Transverse colon (tissue), 4 donors: ENCODE measurements around the gene ETV4. TPM values are rescaled to one million over a fixed set of nuclear protein-coding genes. Genes with fewer than 3 reads are reported as not detected.

ENCODE experiments used
- DNase-seq: peaks from one replicate; pipeline ENCODE4 v3.0.0-alpha.2; 2019
- H3K27ac ChIP-seq, 4 donors: fragments of 200-600 bp; sonication (generic); 2 replicates each; pipeline ENCODE4 v1.5.1; 2016 to 2018; ENCODE audit warnings: inconsistent platforms in 4 of 4
- H3K27me3 ChIP-seq: fragments of 200-600 bp; sonication (generic); 2 replicates; pipeline ENCODE4 v1.5.1; 2017; ENCODE audit warnings: inconsistent platforms
- H3K36me3 ChIP-seq, 4 donors: fragments of 200-600 bp; sonication (generic); 2 replicates each; pipeline ENCODE4 v1.5.1; 2017 to 2019; ENCODE audit warnings: inconsistent platforms in 4 of 4
- H3K4me1 ChIP-seq, 4 donors: fragments of 200-600 bp; sonication (generic); 2 replicates each; pipeline ENCODE4 v1.5.1; 2017 to 2020; ENCODE audit warnings: inconsistent platforms in 4 of 4
- H3K4me3 ChIP-seq, 4 donors: fragments of 200-600 bp; sonication (generic); 1 replicate in 1 of 4; 2 replicates in 3 of 4; pipeline versions ENCODE4 v1.5.1 to v1.6.1; 2017 to 2019; ENCODE audit warnings: inconsistent platforms in 4 of 4
- H3K9me3 ChIP-seq, 2 donors: fragments of 200-600 bp; sonication (generic); 2 replicates each; pipeline ENCODE4 v1.5.1; 2017 to 2019; ENCODE audit warnings: inconsistent platforms in 2 of 2
- CTCF ChIP-seq, 5 experiments: fragments of 200-600 bp in 3 of 5; fragments of 450-650 bp in 2 of 5; sonication (generic) in 3 of 5; IDR thresholded peaks; 1 replicate in 2 of 5; 2 replicates in 3 of 5; pipeline ENCODE4 v1.5.1; 2016 to 2017; ENCODE audit warnings: antibody characterized with exemption in 5 of 5, inconsistent platforms in 3 of 5, mild to moderate bottlenecking in 2 of 5, moderate library complexity in 1 of 5
- EP300 ChIP-seq: sonication (generic); formaldehyde crosslinking; IDR thresholded peaks from one replicate; pipeline ENCODE4 v1.6.1; 2017; ENCODE audit warnings: antibody characterized with exemption, low read depth
- POLR2A ChIP-seq: fragments of 450-650 bp; IDR thresholded peaks from one replicate; pipeline ENCODE4 v1.6.1; 2016; ENCODE audit warnings: antibody characterized with exemption, mild to moderate bottlenecking, moderate library complexity
- POLR2AphosphoS5 ChIP-seq, 3 donors: sonication (generic); formaldehyde crosslinking; IDR thresholded peaks; one replicate each; pipeline ENCODE4 v1.6.1; 2016; ENCODE audit warnings: antibody characterized with exemption in 3 of 3
- WGBS, 2 donors: methylation state at CpG; one replicate each; pipeline ENCODE4 v1.1.5; 2018; ENCODE audit warnings: low coverage in 1 of 2; 5-methylcytosine and 5-hydroxymethylcytosine counted together
- in situ Hi-C, 4 donors: fragments of 200-750 bp; cut with MboI; loops; one replicate each; pipeline versions ENCODE4 v1.15.0 to v1.15.1; 2017; ENCODE audit warnings: low sequenced_read_pairs in 3 of 4, low pct_ligation_motif_present in 1 of 4, low pct_unique_long_range_greater_than_20kb in 1 of 4
- intact Hi-C: fragments of 100-400 bp; cut with DNase I; formaldehyde crosslinking; loops from one replicate; pipeline ENCODE4 v1.15.1; 2023; ENCODE audit warnings: low total_unique reads
- total RNA-seq, 4 donors: library from RNA; depleted of rRNA; stranded (reverse); fragments of >200 nt; gene quantifications; one replicate each; pipeline ENCODE4 v1.1.0, GENCODE V29; 2016

Gene ETV4
- total RNA-seq, 4 donors from 2014 or later: 0.41 to 1.3 TPM; not detected in 2

GRCh38 chr17:43529947-43530287 is 16.2 kb downstream of the ETV4 start:
- in situ Hi-C loops: no loop called here
- Histone ChIP-seq H3K36me3 (peaks cover 0 to 2% (median under 1%) of the 10 kb centered on the region in 4 donors), H3K4me1 (peaks cover 13 to 35% (median 22%) of the 10 kb centered on the region in 4 donors), H3K27me3 (no peaks in the 10 kb centered on the region), H3K9me3 (no peaks in the 10 kb centered on the region), H3K4me3 (no peak overlapping the region), H3K27ac (peak overlapping the region in 3 of 4 donors; percentile 28 to 43 (median 43))
- WGBS, 2 donors: 0 to 67% methylated on average over 1 to 6 of the region's 6 CpGs
- TF ChIP-seq POLR2AphosphoS5 (IDR thresholded peaks at IDR 0.05) (no peak), POLR2A (no peak), EP300 (no peak), CTCF (IDR thresholded peaks at IDR 0.05) (no peak)
- intact Hi-C loops: no loop called here
- no peak for DNase-seq

- no peak overlapping the region for H3K4me3 ChIP-seq
- H3K27ac ChIP-seq: no peak overlapping the region
- peaks cover 13 to 35% (median 22%) of the 10 kb centered on the region in 4 donors for H3K4me1 ChIP-seq
- intact Hi-C loops (no loop called here), in situ Hi-C loops (no loop called here)
- no peaks in the 10 kb centered on the region for H3K9me3 ChIP-seq
- TF ChIP-seq EP300 (no peak), POLR2A (no peak), POLR2AphosphoS5 (IDR thresholded peaks at IDR 0.05) (no peak), CTCF (IDR thresholded peaks at IDR 0.05) (no peak)
- H3K27me3 ChIP-seq: no peaks in the 10 kb centered on the region
- WGBS, 2 donors: 86 to 88% methylated on average over 1 to 19 of the region's 20 CpGs
- DNase-seq: no peak
- peaks cover 0 to 9% (median 4%) of the 10 kb centered on the region in 4 donors for H3K36me3 ChIP-seq
Measured at GRCh38 chr17:43528988-43529814, 16.9 kb downstream of the ETV4 start.

GRCh38 chr17:43528319-43528987 is 17.7 kb downstream of the ETV4 start:
- H3K27ac ChIP-seq: no peak overlapping the region
- 79 to 83% methylated on average over 4 to 13 of the region's 13 CpGs for whole genome bisulfite sequencing, 2 donors

More at GRCh38 chr17:43528319-43528987, 17.7 kb downstream of the ETV4 start:
- H3K27me3 ChIP-seq: no peaks in the 10 kb centered on the region
- H3K36me3 ChIP-seq: peaks cover 0 to 16% (median 8%) of the 10 kb centered on the region in 4 donors
- DNase-seq: peak; percentile 59
- H3K4me1 ChIP-seq: peaks cover 13 to 35% (median 22%) of the 10 kb centered on the region in 4 donors
- intact Hi-C loops (no loop called here), in situ Hi-C loops (no loop called here)
- TF ChIP-seq CTCF (IDR thresholded peaks at IDR 0.05) (no peak), POLR2AphosphoS5 (IDR thresholded peaks at IDR 0.05) (no peak), EP300 (no peak), POLR2A (no peak)
- no peaks in the 10 kb centered on the region for H3K9me3 ChIP-seq
- no peak overlapping the region for H3K4me3 ChIP-seq
